Endometrial microvascular endothelial cells (primary cell): ENCODE measurements around the gene BASP1. TPM values are rescaled to one million over a fixed set of nuclear protein-coding genes. Genes with fewer than 3 reads are reported as not detected.

Experiments
- in situ Hi-C: cut with HindIII; loops from 2 replicates; pipeline ENCODE4 v1.10.0; 2017; ENCODE audit warnings: low sequenced_read_pairs, low pct_unique_long_range_greater_than_20kb; ENCODE audit errors: inconsistent ontology term
- total RNA-seq: library from RNA; depleted of rRNA; stranded (reverse); fragments of >200 nt; gene quantifications from one replicate; pipeline ENCODE4 v1.2.3, GENCODE V29; 2015; ENCODE audit errors: inconsistent ontology term

Gene BASP1
- total RNA-seq, 1 donor from 2014 or later = 117 TPM

GRCh38 chr5:17219006-17219422 lies 1.6 kb downstream of the BASP1 start:
- in situ Hi-C loops = no loop called here

- in situ Hi-C loops = no loop called here
Measured at GRCh38 chr5:17219469-17219868, 2.0 kb downstream of the BASP1 start.

DNA sequence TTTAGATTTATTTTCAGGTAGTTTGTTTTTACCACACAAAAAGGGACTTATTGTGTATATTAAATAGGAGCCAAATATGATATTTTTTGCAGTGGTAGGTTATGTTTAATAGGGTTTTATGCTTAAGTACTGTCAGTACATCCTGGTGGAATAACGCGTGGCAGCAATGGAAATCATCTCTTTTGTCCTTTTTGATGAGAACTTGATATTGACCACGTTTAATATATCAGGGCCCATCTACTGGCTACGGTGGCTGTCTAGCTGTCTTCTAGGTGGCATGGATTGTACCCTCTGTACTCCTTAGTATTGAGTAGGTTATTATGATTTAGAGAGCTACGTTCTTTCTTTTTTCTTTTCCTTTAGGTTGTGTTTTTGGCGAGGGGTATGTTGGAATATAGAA lies 2.6 kb downstream of the BASP1 start:
- in situ Hi-C loops = no loop called here

GRCh38 chr5:17220469-17220868 lies 3.0 kb downstream of the BASP1 start:
- in situ Hi-C loops = no loop called here

DNA sequence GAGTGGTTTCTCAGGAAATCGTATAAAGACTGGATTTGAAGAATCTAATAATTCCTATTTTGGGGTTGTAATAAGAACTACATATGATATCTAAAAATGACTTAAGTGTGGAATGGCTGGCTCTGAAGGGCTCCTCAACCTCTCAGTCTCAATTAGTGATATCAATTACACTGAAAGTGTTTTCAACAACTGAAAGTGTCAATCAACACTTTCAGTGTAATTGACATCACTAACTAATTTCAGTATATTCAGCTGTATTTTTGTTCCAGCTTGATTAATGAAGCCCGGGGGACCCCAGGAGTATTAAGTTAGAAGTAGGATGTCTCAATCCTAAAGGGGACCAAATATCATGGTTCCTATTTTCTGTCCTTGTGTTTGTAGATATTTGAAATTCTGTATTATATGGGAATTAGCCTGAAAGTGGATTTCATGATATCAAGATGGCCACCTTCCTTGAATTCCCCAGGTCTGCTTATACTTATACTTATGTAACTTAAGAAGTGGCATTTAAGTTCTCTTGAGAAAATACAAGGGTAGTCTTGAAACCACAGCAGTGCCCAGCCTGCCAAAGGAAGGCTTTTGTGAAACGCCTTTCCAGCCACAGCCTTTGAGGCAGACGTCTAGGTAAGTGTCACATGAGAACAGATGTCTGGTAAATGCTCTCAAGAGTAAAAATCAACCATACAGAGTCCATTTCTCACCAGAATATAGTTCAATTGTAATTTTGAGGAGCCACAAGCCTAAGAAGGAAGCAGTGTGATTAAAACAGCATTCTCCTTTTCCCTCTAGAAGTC lies 4.6 kb downstream of the BASP1 start:
- in situ Hi-C loops = no loop called here

GRCh38 chr5:17222664-17223063 lies 5.2 kb downstream of the BASP1 start:
- in situ Hi-C loops = no loop called here

DNA sequence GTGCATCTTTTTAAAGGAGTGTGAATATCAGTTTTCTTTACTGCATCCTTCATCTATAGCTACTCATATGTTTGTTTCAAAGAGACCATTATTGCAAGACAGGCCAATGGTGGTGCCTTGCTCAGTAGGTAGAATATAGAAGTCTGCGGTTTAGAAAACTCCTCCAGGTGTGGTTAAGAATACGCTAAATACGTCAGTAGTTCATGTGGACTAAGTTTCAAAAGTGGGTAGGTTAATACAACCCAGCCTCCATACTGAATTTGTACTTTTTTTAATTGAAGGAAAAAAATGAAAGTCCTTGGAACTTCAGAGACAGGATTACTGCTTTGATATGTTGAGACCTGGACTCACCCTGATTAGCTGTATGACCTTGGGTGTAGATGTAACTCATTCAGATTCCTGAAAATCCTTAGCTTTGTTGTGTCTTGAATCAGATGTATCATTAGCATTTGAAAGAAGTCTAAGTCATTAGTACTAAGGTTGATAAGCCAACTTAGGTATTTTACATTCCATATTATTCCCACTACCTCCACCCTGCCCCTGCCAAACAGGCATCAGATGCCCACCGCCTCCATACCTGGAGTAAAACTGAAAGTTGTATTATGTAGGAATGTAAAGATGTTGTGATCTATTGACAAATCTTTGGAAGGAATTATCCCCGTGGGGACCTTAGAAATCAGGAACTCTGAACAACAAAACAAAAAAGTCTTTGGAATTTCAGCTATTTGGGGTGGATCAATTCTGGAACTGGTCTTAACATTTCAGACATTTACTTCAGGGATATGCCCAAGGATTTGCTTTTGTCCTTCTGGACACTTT lies 6.1 kb downstream of the BASP1 start:
- in situ Hi-C loops = no loop called here

GRCh38 chr5:17224858-17225511 lies 7.6 kb downstream of the BASP1 start:
- in situ Hi-C loops = no loop called here

- in situ Hi-C loops = no loop called here
Measured at GRCh38 chr5:17225520-17225919, 8.1 kb downstream of the BASP1 start.

GRCh38 chr5:17227868-17228267 lies 10.4 kb downstream of the BASP1 start:
- in situ Hi-C loops = no loop called here

DNA sequence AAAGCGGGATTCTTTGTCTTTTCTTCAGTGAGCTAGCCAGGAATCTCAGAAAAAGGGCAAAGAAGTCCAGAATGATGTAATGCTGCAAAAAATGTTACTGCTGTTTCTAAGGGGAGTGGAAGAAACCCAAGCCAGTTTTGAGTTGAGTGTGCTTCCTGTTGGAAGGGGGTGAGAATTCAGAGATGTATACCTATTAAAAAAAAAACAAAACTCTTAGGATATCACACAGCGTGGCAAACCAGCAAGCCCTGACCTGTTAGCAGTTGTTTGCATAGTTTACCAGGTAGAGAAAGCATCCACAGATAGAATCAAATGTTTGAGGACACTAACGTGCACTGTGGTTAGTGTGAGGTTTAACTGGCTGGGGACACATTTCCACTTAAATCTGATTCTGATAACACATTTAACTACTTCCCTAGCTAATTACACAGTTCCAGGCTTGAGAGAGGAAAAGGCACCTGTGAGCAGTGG lies 11.4 kb downstream of the BASP1 start:
- in situ Hi-C loops = no loop called here

GRCh38 chr5:17229313-17229712 lies 11.9 kb downstream of the BASP1 start:
- in situ Hi-C loops = no loop called here

- in situ Hi-C loops = no loop called here
Measured at GRCh38 chr5:17230191-17230590, 12.8 kb downstream of the BASP1 start.

DNA sequence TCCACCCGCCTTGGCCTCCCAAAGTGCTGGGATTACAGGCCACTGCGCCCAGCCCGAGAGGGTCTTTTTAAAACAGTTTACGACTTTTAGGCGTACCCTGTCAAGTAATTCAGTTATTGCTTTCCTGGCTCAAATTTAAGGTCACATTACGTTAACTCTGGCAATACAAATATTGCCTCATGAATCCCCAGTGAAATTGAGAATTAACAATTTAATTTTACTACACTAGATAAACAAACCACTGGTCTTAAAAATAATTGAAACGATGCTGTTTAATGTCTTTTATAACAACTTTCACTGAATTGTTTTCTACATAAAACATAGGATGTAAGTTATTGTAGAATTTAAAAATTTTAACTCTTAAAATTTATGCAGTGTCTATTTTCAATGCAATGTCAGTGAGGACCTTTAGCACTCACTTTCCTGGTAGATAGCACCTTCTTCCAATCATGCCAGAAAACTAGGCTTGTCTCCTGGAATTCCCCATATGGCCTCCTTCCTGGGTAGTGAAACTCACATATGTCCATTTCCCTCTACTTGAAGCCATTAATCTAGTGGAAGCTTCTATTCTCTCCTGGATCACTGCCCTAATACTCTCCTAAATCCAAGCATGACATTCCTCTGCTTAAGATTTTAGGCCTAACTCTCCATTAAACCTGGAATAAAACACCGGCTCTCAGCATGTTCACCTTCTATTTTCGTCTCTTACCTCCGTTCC lies 13.5 kb downstream of the BASP1 start:
- in situ Hi-C loops = no loop called here

DNA sequence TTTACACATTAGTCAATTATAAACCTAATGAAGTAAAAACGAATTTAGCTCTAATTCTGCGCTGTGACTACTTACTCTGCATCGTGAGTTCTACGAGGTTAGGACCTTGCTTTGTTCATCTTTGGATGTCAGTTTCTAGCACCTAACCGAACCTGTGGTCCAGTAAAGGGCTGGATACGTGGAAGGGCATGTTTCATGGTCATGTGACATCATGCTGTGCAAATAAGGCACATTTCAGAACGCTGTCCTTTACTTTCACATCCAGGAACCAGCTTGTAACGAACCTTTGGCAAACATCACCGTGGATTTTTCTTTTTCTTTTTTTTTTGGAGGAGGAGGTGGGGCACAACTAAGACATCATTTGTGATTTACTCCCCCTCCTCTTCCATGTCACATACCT lies 15.0 kb downstream of the BASP1 start:
- in situ Hi-C loops = no loop called here

DNA sequence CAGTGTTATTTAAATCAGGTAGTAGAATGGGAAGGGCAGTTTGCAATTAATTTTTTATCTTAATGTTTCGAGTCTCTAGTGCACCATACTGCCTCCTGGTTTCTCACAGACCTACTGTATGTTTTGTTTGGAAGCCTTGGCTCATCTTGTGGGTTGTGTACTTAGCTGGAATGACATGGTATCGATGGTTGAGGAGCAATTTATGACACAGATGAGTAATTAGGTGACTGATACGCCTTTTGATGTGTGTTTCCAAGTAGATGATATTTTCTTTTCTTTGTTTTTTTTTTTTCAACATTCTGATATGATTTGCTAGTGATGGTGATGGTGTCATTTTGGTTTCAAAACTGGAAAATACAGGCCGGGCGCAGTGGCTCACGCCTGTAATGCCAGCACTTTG lies 16.1 kb downstream of the BASP1 start:
- in situ Hi-C loops = no loop called here

- in situ Hi-C loops = no loop called here
Measured at GRCh38 chr5:17234374-17234773, 16.9 kb downstream of the BASP1 start.

GRCh38 chr5:17235731-17236330 lies 18.4 kb downstream of the BASP1 start:
- in situ Hi-C loops = no loop called here
